ENCODE measurements around the gene RABGAP1L. TPM values are rescaled to one million over a fixed set of nuclear protein-coding genes. Genes with fewer than 3 reads are reported as not detected.

The RABGAP1L gene
- total RNA-seq, 1 experiment from 2014 or later = 76.9 TPM

DNA sequence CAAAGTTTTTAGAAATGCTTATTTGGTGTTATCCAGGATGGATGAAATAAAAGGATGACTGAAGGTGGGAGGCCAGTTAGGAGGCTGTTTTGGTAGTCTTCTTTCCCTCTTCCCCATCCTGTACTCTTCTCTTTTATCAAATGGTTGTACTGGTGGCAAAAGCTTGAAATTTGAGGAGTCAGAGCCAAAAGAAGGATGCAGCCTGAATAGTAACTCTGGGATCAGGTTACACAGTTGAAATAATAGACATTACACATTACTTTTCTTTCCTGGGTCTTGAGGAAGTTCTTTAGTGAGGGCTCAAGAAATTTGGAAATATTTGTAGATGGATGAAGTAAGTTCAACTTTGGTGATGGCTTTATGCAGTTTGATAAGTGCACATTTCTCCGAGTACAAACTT, 397.1 kb downstream of the RABGAP1L start:
- no peak for ATAC-seq
- CTCF ChIA-PET = no interaction called here

DNA sequence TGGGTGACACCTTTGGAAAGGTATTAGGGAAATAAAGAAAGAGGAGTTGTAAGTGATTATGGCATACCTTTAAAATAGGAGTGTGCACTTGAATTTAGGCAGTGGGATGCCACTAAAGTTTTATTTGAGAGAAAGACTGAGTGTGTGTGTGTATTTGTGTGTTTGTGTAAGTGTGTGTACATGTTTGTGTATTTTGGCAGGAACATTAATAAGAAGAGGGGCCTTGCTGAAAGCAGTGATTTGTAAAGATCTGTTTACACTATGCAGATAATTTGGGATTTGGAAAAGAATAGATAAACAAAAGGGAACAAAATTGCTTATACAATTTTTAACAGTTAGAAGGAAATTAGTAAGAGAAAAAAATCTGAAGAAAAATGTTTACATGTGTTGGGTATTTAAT, 409.2 kb downstream of the RABGAP1L start:
- ATAC-seq = no peak
- CTCF ChIA-PET = interaction anchor here (1.0 kb wide), 1 partner anchor 306 kb away, joined by 6 read pairs; no protein-coding TSS in a partner anchor
- peaks cover 15% of the 10 kb centered on the region for H3K4me1 Mint-ChIP-seq
- TF ChIP-seq, protein P1, sequence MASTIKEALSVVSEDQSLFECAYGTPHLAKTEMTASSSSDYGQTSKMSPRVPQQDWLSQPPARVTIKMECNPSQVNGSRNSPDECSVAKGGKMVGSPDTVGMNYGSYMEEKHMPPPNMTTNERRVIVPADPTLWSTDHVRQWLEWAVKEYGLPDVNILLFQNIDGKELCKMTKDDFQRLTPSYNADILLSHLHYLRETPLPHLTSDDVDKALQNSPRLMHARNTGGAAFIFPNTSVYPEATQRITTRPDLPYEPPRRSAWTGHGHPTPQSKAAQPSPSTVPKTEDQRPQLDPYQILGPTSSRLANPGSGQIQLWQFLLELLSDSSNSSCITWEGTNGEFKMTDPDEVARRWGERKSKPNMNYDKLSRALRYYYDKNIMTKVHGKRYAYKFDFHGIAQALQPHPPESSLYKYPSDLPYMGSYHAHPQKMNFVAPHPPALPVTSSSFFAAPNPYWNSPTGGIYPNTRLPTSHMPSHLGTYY (CRISPR knock-in tag; IDR thresholded peaks at IDR 0.05) = no peak
- TF ChIP-seq NR3C1 (CRISPR knock-in tag; conservative IDR thresholded peaks at IDR 0.05; ENCODE audit: low read depth) (no peak), JAZF1 (CRISPR knock-in tag; IDR thresholded peaks at IDR 0.05) (no peak), FOXK1 (CRISPR knock-in tag; IDR thresholded peaks at IDR 0.05) (no peak), CBFB (CRISPR knock-in tag; IDR thresholded peaks at IDR 0.05; ENCODE audit: low read depth) (no peak)
- TF ChIP-seq, protein P2, sequence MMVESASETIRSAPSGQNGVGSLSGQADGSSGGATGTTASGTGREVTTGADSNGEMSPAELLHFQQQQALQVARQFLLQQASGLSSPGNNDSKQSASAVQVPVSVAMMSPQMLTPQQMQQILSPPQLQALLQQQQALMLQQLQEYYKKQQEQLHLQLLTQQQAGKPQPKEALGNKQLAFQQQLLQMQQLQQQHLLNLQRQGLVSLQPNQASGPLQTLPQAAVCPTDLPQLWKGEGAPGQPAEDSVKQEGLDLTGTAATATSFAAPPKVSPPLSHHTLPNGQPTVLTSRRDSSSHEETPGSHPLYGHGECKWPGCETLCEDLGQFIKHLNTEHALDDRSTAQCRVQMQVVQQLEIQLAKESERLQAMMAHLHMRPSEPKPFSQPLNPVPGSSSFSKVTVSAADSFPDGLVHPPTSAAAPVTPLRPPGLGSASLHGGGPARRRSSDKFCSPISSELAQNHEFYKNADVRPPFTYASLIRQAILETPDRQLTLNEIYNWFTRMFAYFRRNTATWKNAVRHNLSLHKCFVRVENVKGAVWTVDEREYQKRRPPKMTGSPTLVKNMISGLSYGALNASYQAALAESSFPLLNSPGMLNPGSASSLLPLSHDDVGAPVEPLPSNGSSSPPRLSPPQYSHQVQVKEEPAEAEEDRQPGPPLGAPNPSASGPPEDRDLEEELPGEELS (CRISPR knock-in tag; IDR thresholded peaks at IDR 0.05) = no peak
- TF ChIP-seq, protein P3, sequence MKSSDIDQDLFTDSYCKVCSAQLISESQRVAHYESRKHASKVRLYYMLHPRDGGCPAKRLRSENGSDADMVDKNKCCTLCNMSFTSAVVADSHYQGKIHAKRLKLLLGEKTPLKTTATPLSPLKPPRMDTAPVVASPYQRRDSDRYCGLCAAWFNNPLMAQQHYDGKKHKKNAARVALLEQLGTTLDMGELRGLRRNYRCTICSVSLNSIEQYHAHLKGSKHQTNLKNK (CRISPR knock-in tag; IDR thresholded peaks at IDR 0.05) = no peak

More for the DNA sequence above, 397.1 kb downstream of the RABGAP1L start:
- peaks cover 8% of the 10 kb centered on the region for H3K4me1 Mint-ChIP-seq
- TF ChIP-seq ZNF396 (CRISPR knock-in tag; IDR thresholded peaks at IDR 0.05; ENCODE audit: borderline replicate concordance) (no peak), JAZF1 (CRISPR knock-in tag; IDR thresholded peaks at IDR 0.05) (no peak), ATF1 (CRISPR knock-in tag; IDR thresholded peaks at IDR 0.05) (no peak), SOX15 (CRISPR knock-in tag; IDR thresholded peaks at IDR 0.05) (no peak), MXD4 (CRISPR knock-in tag; IDR thresholded peaks at IDR 0.05; ENCODE audit: borderline replicate concordance) (no peak), SMAD3 (CRISPR knock-in tag; IDR thresholded peaks at IDR 0.05; ENCODE audit: borderline replicate concordance) (no peak), CREM (CRISPR knock-in tag; IDR thresholded peaks at IDR 0.05) (no peak), RELA (CRISPR knock-in tag; IDR thresholded peaks at IDR 0.05; ENCODE audit: borderline replicate concordance) (no peak), CREB1 (CRISPR knock-in tag; IDR thresholded peaks at IDR 0.05) (no peak), KAT7 (CRISPR knock-in tag; IDR thresholded peaks at IDR 0.05; ENCODE audit: borderline replicate concordance) (no peak), CBFB (CRISPR knock-in tag; IDR thresholded peaks at IDR 0.05; ENCODE audit: low read depth) (no peak), ZNF317 (CRISPR knock-in tag; IDR thresholded peaks at IDR 0.05; ENCODE audit: borderline replicate concordance, low read depth) (no peak), GTF2I (CRISPR knock-in tag; conservative IDR thresholded peaks at IDR 0.05) (no peak)
- TF ChIP-seq, protein P4, sequence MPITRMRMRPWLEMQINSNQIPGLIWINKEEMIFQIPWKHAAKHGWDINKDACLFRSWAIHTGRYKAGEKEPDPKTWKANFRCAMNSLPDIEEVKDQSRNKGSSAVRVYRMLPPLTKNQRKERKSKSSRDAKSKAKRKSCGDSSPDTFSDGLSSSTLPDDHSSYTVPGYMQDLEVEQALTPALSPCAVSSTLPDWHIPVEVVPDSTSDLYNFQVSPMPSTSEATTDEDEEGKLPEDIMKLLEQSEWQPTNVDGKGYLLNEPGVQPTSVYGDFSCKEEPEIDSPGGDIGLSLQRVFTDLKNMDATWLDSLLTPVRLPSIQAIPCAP (CRISPR knock-in tag; IDR thresholded peaks at IDR 0.05) = no peak
- TF ChIP-seq, protein P5, sequence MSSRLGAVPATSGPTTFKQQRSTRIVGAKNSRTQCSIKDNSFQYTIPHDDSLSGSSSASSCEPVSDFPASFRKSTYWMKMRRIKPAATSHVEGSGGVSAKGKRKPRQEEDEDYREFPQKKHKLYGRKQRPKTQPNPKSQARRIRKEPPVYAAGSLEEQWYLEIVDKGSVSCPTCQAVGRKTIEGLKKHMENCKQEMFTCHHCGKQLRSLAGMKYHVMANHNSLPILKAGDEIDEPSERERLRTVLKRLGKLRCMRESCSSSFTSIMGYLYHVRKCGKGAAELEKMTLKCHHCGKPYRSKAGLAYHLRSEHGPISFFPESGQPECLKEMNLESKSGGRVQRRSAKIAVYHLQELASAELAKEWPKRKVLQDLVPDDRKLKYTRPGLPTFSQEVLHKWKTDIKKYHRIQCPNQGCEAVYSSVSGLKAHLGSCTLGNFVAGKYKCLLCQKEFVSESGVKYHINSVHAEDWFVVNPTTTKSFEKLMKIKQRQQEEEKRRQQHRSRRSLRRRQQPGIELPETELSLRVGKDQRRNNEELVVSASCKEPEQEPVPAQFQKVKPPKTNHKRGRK (CRISPR knock-in tag; IDR thresholded peaks at IDR 0.05; ENCODE audit: borderline replicate concordance) = no peak
- TF ChIP-seq, protein P6, sequence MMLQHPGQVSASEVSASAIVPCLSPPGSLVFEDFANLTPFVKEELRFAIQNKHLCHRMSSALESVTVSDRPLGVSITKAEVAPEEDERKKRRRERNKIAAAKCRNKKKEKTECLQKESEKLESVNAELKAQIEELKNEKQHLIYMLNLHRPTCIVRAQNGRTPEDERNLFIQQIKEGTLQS (CRISPR knock-in tag; conservative IDR thresholded peaks at IDR 0.05) = no peak
- TF ChIP-seq, protein P7, sequence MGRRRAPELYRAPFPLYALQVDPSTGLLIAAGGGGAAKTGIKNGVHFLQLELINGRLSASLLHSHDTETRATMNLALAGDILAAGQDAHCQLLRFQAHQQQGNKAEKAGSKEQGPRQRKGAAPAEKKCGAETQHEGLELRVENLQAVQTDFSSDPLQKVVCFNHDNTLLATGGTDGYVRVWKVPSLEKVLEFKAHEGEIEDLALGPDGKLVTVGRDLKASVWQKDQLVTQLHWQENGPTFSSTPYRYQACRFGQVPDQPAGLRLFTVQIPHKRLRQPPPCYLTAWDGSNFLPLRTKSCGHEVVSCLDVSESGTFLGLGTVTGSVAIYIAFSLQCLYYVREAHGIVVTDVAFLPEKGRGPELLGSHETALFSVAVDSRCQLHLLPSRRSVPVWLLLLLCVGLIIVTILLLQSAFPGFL (CRISPR knock-in tag; IDR thresholded peaks at IDR 0.05; ENCODE audit: borderline replicate concordance) = no peak
- TF ChIP-seq, protein P8, sequence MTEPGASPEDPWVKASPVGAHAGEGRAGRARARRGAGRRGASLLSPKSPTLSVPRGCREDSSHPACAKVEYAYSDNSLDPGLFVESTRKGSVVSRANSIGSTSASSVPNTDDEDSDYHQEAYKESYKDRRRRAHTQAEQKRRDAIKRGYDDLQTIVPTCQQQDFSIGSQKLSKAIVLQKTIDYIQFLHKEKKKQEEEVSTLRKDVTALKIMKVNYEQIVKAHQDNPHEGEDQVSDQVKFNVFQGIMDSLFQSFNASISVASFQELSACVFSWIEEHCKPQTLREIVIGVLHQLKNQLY (CRISPR knock-in tag; IDR thresholded peaks at IDR 0.05) = no peak
- TF ChIP-seq, protein P9, sequence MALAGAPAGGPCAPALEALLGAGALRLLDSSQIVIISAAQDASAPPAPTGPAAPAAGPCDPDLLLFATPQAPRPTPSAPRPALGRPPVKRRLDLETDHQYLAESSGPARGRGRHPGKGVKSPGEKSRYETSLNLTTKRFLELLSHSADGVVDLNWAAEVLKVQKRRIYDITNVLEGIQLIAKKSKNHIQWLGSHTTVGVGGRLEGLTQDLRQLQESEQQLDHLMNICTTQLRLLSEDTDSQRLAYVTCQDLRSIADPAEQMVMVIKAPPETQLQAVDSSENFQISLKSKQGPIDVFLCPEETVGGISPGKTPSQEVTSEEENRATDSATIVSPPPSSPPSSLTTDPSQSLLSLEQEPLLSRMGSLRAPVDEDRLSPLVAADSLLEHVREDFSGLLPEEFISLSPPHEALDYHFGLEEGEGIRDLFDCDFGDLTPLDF (CRISPR knock-in tag; IDR thresholded peaks at IDR 0.05) = no peak
- TF ChIP-seq, protein P1 (CRISPR knock-in tag; IDR thresholded peaks at IDR 0.05) = no peak
- H3K27ac Mint-ChIP-seq = no peak overlapping the region
- no peaks in the 10 kb centered on the region for H3K27me3 Mint-ChIP-seq (ENCODE audit: low read depth)
- H3K36me3 Mint-ChIP-seq = no peaks in the 10 kb centered on the region
- POLR2A ChIA-PET = no interaction called here
- DNase-seq (ENCODE audit: low spot score) = no peak
- H3K9me3 Mint-ChIP-seq = peaks cover 11% of the 10 kb centered on the region
- H3K4me3 Mint-ChIP-seq = no peak overlapping the region

More for the DNA sequence above, 409.2 kb downstream of the RABGAP1L start:
- no peaks in the 10 kb centered on the region for H3K27me3 Mint-ChIP-seq (ENCODE audit: low read depth)
- peaks cover 4% of the 10 kb centered on the region for H3K9me3 Mint-ChIP-seq
- H3K27ac Mint-ChIP-seq = no peak overlapping the region
- POLR2A ChIA-PET = interaction anchor here (0.6 kb wide), 1 partner anchor 708 kb away, joined by 3 read pairs; no protein-coding TSS in a partner anchor
- H3K4me3 Mint-ChIP-seq = no peak overlapping the region
- no peak for DNase-seq (ENCODE audit: low spot score)
- no peaks in the 10 kb centered on the region for H3K36me3 Mint-ChIP-seq
